Liver (tissue), 9 donors: Measurements from ENCODE around the gene SLIT1. TPM values are rescaled to one million over a fixed set of nuclear protein-coding genes. Genes with fewer than 3 reads are reported as not detected.

Source experiments
- DNase-seq: peaks from one replicate; pipeline ENCODE4 v3.0.0-alpha.2; 2017; ENCODE audit warnings: low spot score
- H3K27ac ChIP-seq, 2 donors: one replicate each; pipeline ENCODE4 v1.7.0; 2013; ENCODE audit warnings: inconsistent platforms in 2 of 2, low read length in 2 of 2, control low read depth in 1 of 2, low read depth in 1 of 2, mild to moderate bottlenecking in 1 of 2
- H3K27me3 ChIP-seq, 4 donors: one replicate each; pipeline versions ENCODE4 v1.6.1 to v1.7.0; 2013; ENCODE audit warnings: low read length in 3 of 4, inconsistent platforms in 1 of 4, mild to moderate bottlenecking in 1 of 4, moderate library complexity in 1 of 4; ENCODE audit not compliant: control insufficient read depth in 4 of 4, insufficient read depth in 4 of 4
- H3K36me3 ChIP-seq, 4 donors: one replicate each; pipeline versions ENCODE4 v1.6.1 to v1.7.0; 2013; ENCODE audit warnings: low read length in 3 of 4, mild to moderate bottlenecking in 3 of 4, low read depth in 1 of 4, moderate library complexity in 1 of 4; ENCODE audit not compliant: control insufficient read depth in 4 of 4, insufficient read depth in 3 of 4
- H3K4me1 ChIP-seq, 4 donors: one replicate each; pipeline versions ENCODE4 v1.6.1 to v1.7.0; 2013; ENCODE audit warnings: low read length in 3 of 4, mild to moderate bottlenecking in 3 of 4, moderate library complexity in 1 of 4; ENCODE audit not compliant: control insufficient read depth in 4 of 4, insufficient read depth in 4 of 4
- H3K4me3 ChIP-seq, 3 donors: one replicate each; pipeline versions ENCODE4 v1.6.1 to v1.7.0; 2013; ENCODE audit warnings: low read length in 3 of 3, control low read depth in 1 of 3, low read depth in 1 of 3, mild to moderate bottlenecking in 1 of 3
- H3K9ac ChIP-seq, 2 donors: one replicate each; pipeline ENCODE4 v1.7.0; 2013; ENCODE audit warnings: low read length in 2 of 2, mild to moderate bottlenecking in 2 of 2, moderate library complexity in 2 of 2, control low read depth in 1 of 2, low read depth in 1 of 2
- H3K9me3 ChIP-seq, 4 donors: one replicate each; pipeline versions ENCODE4 v1.6.1 to v1.7.0; 2013; ENCODE audit warnings: low read length in 3 of 4; ENCODE audit not compliant: control insufficient read depth in 4 of 4
- CTCF ChIP-seq: fragments of 150-350 bp; IDR thresholded peaks from 2 replicates; pipeline ENCODE4 v1.5.1; 2017; ENCODE audit warnings: improper control_type of control experiment, low read depth, low read length; ENCODE audit not compliant: missing input control
- EGR1 ChIP-seq, 2 donors: IDR thresholded peaks; 2 replicates each; pipeline ENCODE4 v1.6.1; 2016 to 2018; ENCODE audit warnings: antibody characterized with exemption in 2 of 2, low read depth in 2 of 2
- FOXA1 ChIP-seq: IDR thresholded peaks from 2 replicates; pipeline ENCODE4 v1.6.1; 2016; ENCODE audit warnings: antibody characterized with exemption
- FOXA2 ChIP-seq: IDR thresholded peaks from 2 replicates; pipeline ENCODE4 v1.6.1; 2016; ENCODE audit warnings: antibody characterized with exemption
- GABPA ChIP-seq, 2 donors: IDR thresholded peaks in 1 of 2; conservative IDR thresholded peaks in 1 of 2; 2 replicates each; pipeline ENCODE4 v1.6.1; 2016; ENCODE audit warnings: antibody characterized with exemption in 2 of 2, mild to moderate bottlenecking in 1 of 2, moderate library complexity in 1 of 2
- HNF4A ChIP-seq, 2 donors: conservative IDR thresholded peaks; 2 replicates each; pipeline ENCODE4 v1.6.1; 2016; ENCODE audit warnings: antibody characterized with exemption in 2 of 2, mild to moderate bottlenecking in 2 of 2
- HNF4G ChIP-seq: IDR thresholded peaks from 2 replicates; pipeline ENCODE4 v1.6.1; 2016; ENCODE audit warnings: antibody characterized with exemption
- JUND ChIP-seq, 2 donors: IDR thresholded peaks; 2 replicates each; pipeline ENCODE4 v1.6.1; 2016; ENCODE audit warnings: antibody characterized with exemption in 2 of 2
- MAX ChIP-seq: IDR thresholded peaks from 2 replicates; pipeline ENCODE4 v1.6.1; 2016; ENCODE audit warnings: antibody characterized with exemption
- NR2F2 ChIP-seq: IDR thresholded peaks from 2 replicates; pipeline ENCODE4 v1.6.1; 2016; ENCODE audit warnings: antibody characterized with exemption
- RAD21 ChIP-seq, 2 donors: IDR thresholded peaks; 2 replicates each; pipeline ENCODE4 v1.6.1; 2016; ENCODE audit warnings: antibody characterized with exemption in 2 of 2, mild to moderate bottlenecking in 2 of 2
- REST ChIP-seq: IDR thresholded peaks from 2 replicates; pipeline ENCODE4 v1.6.1; 2016; ENCODE audit warnings: antibody characterized with exemption, mild to moderate bottlenecking
- RXRA ChIP-seq, 2 donors: IDR thresholded peaks; 2 replicates each; pipeline ENCODE4 v1.6.1; 2017 to 2018; ENCODE audit warnings: antibody characterized with exemption in 2 of 2, mild to moderate bottlenecking in 1 of 2
- SP1 ChIP-seq: IDR thresholded peaks from 2 replicates; pipeline ENCODE4 v1.6.1; 2018; ENCODE audit warnings: antibody characterized with exemption, mild to moderate bottlenecking
- TAF1 ChIP-seq: conservative IDR thresholded peaks from 2 replicates; pipeline ENCODE4 v1.6.1; 2016; ENCODE audit warnings: antibody characterized with exemption, mild to moderate bottlenecking
- YY1 ChIP-seq: IDR thresholded peaks from 2 replicates; pipeline ENCODE4 v1.6.1; 2016; ENCODE audit warnings: antibody characterized with exemption, mild to moderate bottlenecking
- ZBTB33 ChIP-seq: IDR thresholded peaks from 2 replicates; pipeline ENCODE4 v1.6.1; 2016; ENCODE audit warnings: antibody characterized with exemption
- WGBS: extraction: QIAGEN DNeasy Blood & Tissue Kit; methylation state at CpG from one replicate; pipeline ENCODE4 v1.1.7; 2013; 5-methylcytosine and 5-hydroxymethylcytosine counted together
- polyA plus RNA-seq, 2 donors: library from polyadenylated mRNA; stranded (reverse) in 1 of 2; unstranded in 1 of 2; fragments of 200-250 nt in 1 of 2; fragments of >200 nt in 1 of 2; fragmentation: Nextera tagmentation in 1 of 2; extraction: Ambion mirVana in 1 of 2; gene quantifications; one replicate each; pipeline versions ENCODE4 v1.2.1 to v1.2.3, GENCODE V29; 2013 to 2015
- total RNA-seq, 2 donors: library from RNA; depleted of rRNA; stranded (reverse); fragments of >200 nt; gene quantifications; one replicate each; pipeline ENCODE4 v1.2.3, GENCODE V29; 2014
- donor health status: healthy.
- donor health status: healthy.
- donor health status: healthy.
- donor health status: healthy.
- donor health status: healthy.

SLIT1 gene
- total and polyA plus RNA-seq, 4 donors: under 0.01 to 0.14 (median 0.06) TPM

- Histone ChIP-seq H3K4me3 (no peak overlapping the region), H3K36me3 (no peaks in the 10 kb centered on the region), H3K27me3 (no peaks in the 10 kb centered on the region), H3K9me3 (no peaks in the 10 kb centered on the region), H3K9ac (no peak overlapping the region), H3K4me1 (no peaks in the 10 kb centered on the region), H3K27ac (no peak overlapping the region)
- 58% methylated on average over 5 of the region's 5 CpGs for WGBS
- no peak for DNase-seq
- TF ChIP-seq FOXA1: no peak
- TF ChIP-seq CTCF: no peak
- no peak for TF ChIP-seq RXRA (IDR thresholded peaks at IDR 0.05)
- no peak for TF ChIP-seq TAF1
- no peak for TF ChIP-seq FOXA2
- no peak for TF ChIP-seq EGR1 (IDR thresholded peaks at IDR 0.05; ENCODE audit: low read depth in 2 of 2)
- TF ChIP-seq REST: no peak
- TF ChIP-seq ZBTB33: no peak
- no peak for TF ChIP-seq RAD21 (IDR thresholded peaks at IDR 0.05)
- no peak for TF ChIP-seq JUND (IDR thresholded peaks at IDR 0.05)
- no peak for TF ChIP-seq HNF4A (conservative IDR thresholded peaks at IDR 0.05)
- no peak for TF ChIP-seq SP1
- no peak for TF ChIP-seq YY1
- no peak for TF ChIP-seq HNF4G
- TF ChIP-seq GABPA (IDR thresholded peaks at IDR 0.05 in 1 of 2, conservative IDR thresholded peaks at IDR 0.05 in 1 of 2): no peak
These were observed 78.2 kb downstream of the SLIT1 start for GRCh38 chr10:97107551-97107950.

- H3K4me1 ChIP-seq: no peaks in the 10 kb centered on the region
- no peaks in the 10 kb centered on the region for H3K9me3 ChIP-seq
- H3K27me3 ChIP-seq: no peaks in the 10 kb centered on the region
- WGBS: 73% methylated on average over 6 of the region's 6 CpGs
- H3K27ac ChIP-seq: no peak overlapping the region
- DNase-seq: no peak
- no peak overlapping the region for H3K9ac ChIP-seq
- no peaks in the 10 kb centered on the region for H3K36me3 ChIP-seq
- H3K4me3 ChIP-seq: no peak overlapping the region
- TF ChIP-seq TAF1 (no peak), HNF4A (conservative IDR thresholded peaks at IDR 0.05) (no peak), NR2F2 (no peak), YY1 (no peak), GABPA (IDR thresholded peaks at IDR 0.05 in 1 of 2, conservative IDR thresholded peaks at IDR 0.05 in 1 of 2) (no peak), JUND (IDR thresholded peaks at IDR 0.05) (no peak), SP1 (no peak), ZBTB33 (no peak), MAX (no peak)
These were observed 79.6 kb downstream of the SLIT1 start for GRCh38 chr10:97106207-97106606.
